KMS-11 (cell line): ENCODE measurements around the gene FTL.

Experiments used
- H2AFZ ChIP-seq: fragments of 200-600 bp; sonication (generic); 2 replicates; pipeline ENCODE4 v1.6.1; 2016; ENCODE audit warnings: antibody characterized with exemption, mixed run types, low read depth
- H3K27ac ChIP-seq: fragments of 200-600 bp; sonication (generic); 2 replicates; pipeline ENCODE4 v1.6.1; 2016; ENCODE audit warnings: mild to moderate bottlenecking, mixed run types
- H3K27me3 ChIP-seq: fragments of 200-600 bp; sonication (generic); 2 replicates; pipeline ENCODE4 v1.6.1; 2017; ENCODE audit warnings: mild to moderate bottlenecking, low read depth, mixed run types, moderate library complexity; ENCODE audit not compliant: insufficient read depth
- H3K36me3 ChIP-seq: fragments of 200-600 bp; sonication (generic); 2 replicates; pipeline ENCODE4 v1.6.1; 2017; ENCODE audit warnings: mild to moderate bottlenecking, mixed run types; ENCODE audit not compliant: insufficient read depth
- H3K4me1 ChIP-seq: fragments of 200-600 bp; sonication (generic); 2 replicates; pipeline ENCODE4 v1.6.1; 2016; ENCODE audit warnings: mild to moderate bottlenecking, low read depth, mixed run types; ENCODE audit not compliant: poor library complexity, severe bottlenecking
- H3K4me2 ChIP-seq: fragments of 200-600 bp; sonication (generic); 2 replicates; pipeline ENCODE4 v1.7.0; 2016; ENCODE audit warnings: mild to moderate bottlenecking, mixed run types
- H3K4me3 ChIP-seq: fragments of 200-600 bp; sonication (generic); IDR thresholded peaks from 2 replicates; pipeline ENCODE4 v1.6.1; 2017; ENCODE audit warnings: low read depth, low read length, mixed read lengths; ENCODE audit not compliant: insufficient read depth
- H3K79me2 ChIP-seq: fragments of 200-600 bp; sonication (generic); 2 replicates; pipeline ENCODE4 v1.6.1; 2016; ENCODE audit warnings: low read depth, mixed run types; ENCODE audit not compliant: insufficient read depth
- H3K9ac ChIP-seq: fragments of 200-600 bp; sonication (generic); 2 replicates; pipeline ENCODE4 v1.6.1; 2016; ENCODE audit warnings: mild to moderate bottlenecking, mixed run types
- H4K20me1 ChIP-seq: fragments of 200-600 bp; sonication (generic); 2 replicates; pipeline ENCODE4 v1.6.1; 2016; ENCODE audit warnings: mild to moderate bottlenecking, mixed run types; ENCODE audit not compliant: insufficient read depth
- TF ChIP-seq, protein P1 (sequence below): fragments of 200-600 bp; sonication (generic); conservative IDR thresholded peaks from 2 replicates; pipeline ENCODE4 v1.6.1; 2017; ENCODE audit warnings: low read depth, mild to moderate bottlenecking, antibody characterized with exemption, low read length, moderate library complexity, mixed read lengths

The FTL gene

DNA sequence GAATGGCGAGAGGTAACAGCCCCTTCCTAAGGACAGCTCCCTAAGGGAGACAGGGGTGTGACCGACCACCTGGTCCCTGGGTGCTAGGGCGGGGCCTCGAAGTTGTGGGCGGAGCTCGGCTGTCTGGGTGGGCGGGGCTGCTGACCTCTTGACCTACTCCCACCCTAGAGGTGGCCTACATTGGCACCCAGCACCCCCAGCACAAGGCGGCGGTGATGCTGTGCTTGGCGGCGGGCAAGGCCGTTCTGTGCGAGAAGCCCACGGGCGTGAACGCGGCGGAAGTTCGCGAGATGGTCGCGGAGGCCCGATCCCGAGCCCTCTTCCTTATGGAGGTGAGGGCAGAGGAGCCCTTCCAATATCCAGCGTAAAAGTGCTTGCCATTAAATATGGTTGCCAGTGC is 29.2 kb upstream of the FTL start:
- TF ChIP-seq, protein P1, sequence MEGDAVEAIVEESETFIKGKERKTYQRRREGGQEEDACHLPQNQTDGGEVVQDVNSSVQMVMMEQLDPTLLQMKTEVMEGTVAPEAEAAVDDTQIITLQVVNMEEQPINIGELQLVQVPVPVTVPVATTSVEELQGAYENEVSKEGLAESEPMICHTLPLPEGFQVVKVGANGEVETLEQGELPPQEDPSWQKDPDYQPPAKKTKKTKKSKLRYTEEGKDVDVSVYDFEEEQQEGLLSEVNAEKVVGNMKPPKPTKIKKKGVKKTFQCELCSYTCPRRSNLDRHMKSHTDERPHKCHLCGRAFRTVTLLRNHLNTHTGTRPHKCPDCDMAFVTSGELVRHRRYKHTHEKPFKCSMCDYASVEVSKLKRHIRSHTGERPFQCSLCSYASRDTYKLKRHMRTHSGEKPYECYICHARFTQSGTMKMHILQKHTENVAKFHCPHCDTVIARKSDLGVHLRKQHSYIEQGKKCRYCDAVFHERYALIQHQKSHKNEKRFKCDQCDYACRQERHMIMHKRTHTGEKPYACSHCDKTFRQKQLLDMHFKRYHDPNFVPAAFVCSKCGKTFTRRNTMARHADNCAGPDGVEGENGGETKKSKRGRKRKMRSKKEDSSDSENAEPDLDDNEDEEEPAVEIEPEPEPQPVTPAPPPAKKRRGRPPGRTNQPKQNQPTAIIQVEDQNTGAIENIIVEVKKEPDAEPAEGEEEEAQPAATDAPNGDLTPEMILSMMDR: no peak
- Histone ChIP-seq H3K27ac (no peak overlapping the region), H2AFZ (no peak overlapping the region), H3K9ac (no peak overlapping the region), H3K4me3 (no peak overlapping the region), H3K27me3 (peaks cover 44% of the 10 kb centered on the region), H4K20me1 (no peaks in the 10 kb centered on the region), H3K79me2 (no peaks in the 10 kb centered on the region), H3K36me3 (no peaks in the 10 kb centered on the region), H3K4me2 (no peak overlapping the region), H3K4me1 (peaks cover 9% of the 10 kb centered on the region)

DNA sequence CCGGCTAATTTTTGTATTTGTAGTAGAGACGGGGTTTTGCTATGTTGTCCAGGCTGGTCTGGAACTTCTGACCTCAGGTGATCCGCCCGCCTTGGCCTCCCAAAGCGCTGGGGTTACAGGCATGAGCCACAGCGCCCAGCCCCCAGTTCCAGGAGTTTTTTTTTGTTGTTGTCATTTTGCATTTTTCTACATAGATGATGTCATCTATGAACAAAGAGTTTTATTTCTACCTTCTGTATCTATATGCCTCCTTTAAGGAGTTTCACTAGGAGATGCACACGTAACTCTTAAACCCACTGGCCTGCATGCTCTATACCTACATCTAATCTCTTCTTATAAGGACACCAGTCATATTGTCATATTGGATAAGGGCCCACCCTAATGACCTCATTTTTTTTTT is 26.9 kb upstream of the FTL start:
- Histone ChIP-seq H3K27me3 (peaks cover 22% of the 10 kb centered on the region), H3K9ac (no peak overlapping the region), H3K4me3 (no peak overlapping the region), H2AFZ (no peak overlapping the region), H3K4me1 (peaks cover 5% of the 10 kb centered on the region), H3K36me3 (no peaks in the 10 kb centered on the region), H3K4me2 (no peak overlapping the region), H3K27ac (no peak overlapping the region), H4K20me1 (no peaks in the 10 kb centered on the region), H3K79me2 (no peaks in the 10 kb centered on the region)
- TF ChIP-seq, protein P1: no peak

DNA sequence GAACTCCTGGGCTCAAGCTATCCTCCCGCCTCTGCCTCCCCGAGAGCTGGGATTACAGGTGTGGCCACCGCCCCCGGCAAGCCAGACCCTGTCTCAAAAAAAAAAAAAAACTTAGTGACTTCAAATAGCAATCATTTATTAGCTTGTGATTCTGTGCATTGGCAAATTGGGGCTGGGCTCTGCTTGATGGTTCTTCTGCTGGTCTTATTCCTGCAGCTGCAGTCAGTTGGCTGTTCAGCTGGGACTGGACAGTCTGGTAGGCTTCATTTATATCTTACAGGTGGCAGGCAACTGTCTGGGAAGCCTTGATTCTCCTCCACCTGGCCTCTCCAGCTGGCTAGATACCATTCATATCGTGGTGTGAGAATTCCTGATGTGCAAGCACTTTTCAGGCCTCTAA is 24.2 kb upstream of the FTL start:
- H3K36me3 ChIP-seq: no peaks in the 10 kb centered on the region
- no peaks in the 10 kb centered on the region for H3K4me1 ChIP-seq
- no peak overlapping the region for H3K4me3 ChIP-seq
- H2AFZ ChIP-seq: no peak overlapping the region
- no peaks in the 10 kb centered on the region for H4K20me1 ChIP-seq
- H3K4me2 ChIP-seq: no peak overlapping the region
- H3K27me3 ChIP-seq: peaks cover 4% of the 10 kb centered on the region
- H3K27ac ChIP-seq: no peak overlapping the region
- TF ChIP-seq, protein P1: no peak
- H3K79me2 ChIP-seq: no peaks in the 10 kb centered on the region
- no peak overlapping the region for H3K9ac ChIP-seq

DNA sequence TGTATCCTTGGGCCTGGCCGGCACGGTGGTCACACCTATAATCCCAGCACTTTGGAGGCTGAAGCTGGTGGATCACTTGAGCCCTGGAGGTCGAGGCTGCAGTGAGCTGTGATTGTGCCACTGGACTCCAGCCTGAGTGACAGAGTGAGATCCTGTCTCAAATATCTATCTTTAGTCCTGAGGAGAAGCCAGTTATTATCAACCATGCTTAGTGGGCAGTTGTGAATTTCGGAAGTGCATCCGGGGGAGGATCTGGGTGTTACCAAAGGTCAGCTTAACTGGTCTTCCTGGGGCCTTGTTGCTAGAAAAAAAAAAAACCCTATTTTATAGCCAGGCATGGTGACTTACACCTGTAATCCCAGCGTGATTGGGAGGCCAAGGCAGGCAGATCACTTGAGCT is 22.0 kb upstream of the FTL start:
- Histone ChIP-seq H3K27me3 (peaks cover under 1% of the 10 kb centered on the region; the same call in 1 of the 2 replicates), H4K20me1 (no peaks in the 10 kb centered on the region), H3K36me3 (no peaks in the 10 kb centered on the region), H2AFZ (no peak overlapping the region), H3K9ac (no peak overlapping the region), H3K4me2 (no peak overlapping the region), H3K4me3 (no peak overlapping the region), H3K4me1 (no peaks in the 10 kb centered on the region), H3K79me2 (no peaks in the 10 kb centered on the region), H3K27ac (no peak overlapping the region)
- TF ChIP-seq, protein P1: no peak
